Activated naive CD8-positive, alpha-beta T cell treated with anti-CD3 and anti-CD28 coated beads, Interleukin-2, amount 50 U/mL, for 24 hours (primary cell): ENCODE measurements around the gene SCARB1.
A peak's percentile ranks its signal among the peaks of the same experiment; 100 is the strongest.

Source experiments
- ATAC-seq: fragments of 150-1000 bp; cut with Tn5 transposase; one replicate; pipeline ENCODE4 v1.10.0; 2021
- DNase-seq: peaks from one replicate; pipeline ENCODE4 v3.0.0; 2021
- H3K27ac Mint-ChIP-seq: one replicate; pipeline ENCODE4 v1.8.0; 2021; ENCODE audit warnings: mild to moderate bottlenecking, mixed read lengths
- H3K27me3 Mint-ChIP-seq: one replicate; pipeline ENCODE4 v1.8.0; 2021; ENCODE audit warnings: mixed read lengths
- H3K36me3 Mint-ChIP-seq: one replicate; pipeline ENCODE4 v1.8.0; 2021; ENCODE audit warnings: low read depth, mixed read lengths
- H3K4me1 Mint-ChIP-seq: one replicate; pipeline ENCODE4 v1.8.0; 2021; ENCODE audit warnings: mixed read lengths
- H3K4me3 Mint-ChIP-seq: one replicate; pipeline ENCODE4 v1.8.0; 2021; ENCODE audit warnings: mild to moderate bottlenecking, moderate library complexity, mixed read lengths
- H3K9me3 Mint-ChIP-seq: one replicate; pipeline ENCODE4 v1.8.0; 2021; ENCODE audit warnings: mixed read lengths

The SCARB1 gene

GRCh38 chr12:124750787-124751471 lies 112.7 kb downstream of the SCARB1 start:
- Mint-ChIP-seq H3K27ac (no peak overlapping the region), H3K27me3 (peaks cover 48% of the 10 kb centered on the region), H3K36me3 (no peaks in the 10 kb centered on the region), H3K4me3 (no peak overlapping the region), H3K4me1 (peaks cover 28% of the 10 kb centered on the region), H3K9me3 (no peaks in the 10 kb centered on the region)
- DNase-seq: no peak
- no peak for ATAC-seq

GRCh38 chr12:124750149-124750656 lies 113.5 kb downstream of the SCARB1 start:
- Mint-ChIP-seq H3K4me3 (no peak overlapping the region), H3K27ac (no peak overlapping the region), H3K27me3 (peaks cover 52% of the 10 kb centered on the region), H3K4me1 (peaks cover 28% of the 10 kb centered on the region), H3K36me3 (no peaks in the 10 kb centered on the region), H3K9me3 (no peaks in the 10 kb centered on the region)
- ATAC-seq (no peak), DNase-seq (no peak)

GRCh38 chr12:124749725-124750124 lies 113.9 kb downstream of the SCARB1 start:
- Mint-ChIP-seq H3K27ac (no peak overlapping the region), H3K9me3 (no peaks in the 10 kb centered on the region), H3K4me1 (peaks cover 23% of the 10 kb centered on the region), H3K36me3 (no peaks in the 10 kb centered on the region), H3K27me3 (peaks cover 53% of the 10 kb centered on the region), H3K4me3 (no peak overlapping the region)
- ATAC-seq (no peak), DNase-seq (no peak)

- Mint-ChIP-seq H3K36me3 (no peaks in the 10 kb centered on the region), H3K9me3 (no peaks in the 10 kb centered on the region), H3K4me3 (no peak overlapping the region), H3K4me1 (peaks cover 23% of the 10 kb centered on the region), H3K27ac (no peak overlapping the region), H3K27me3 (peaks cover 49% of the 10 kb centered on the region)
- ATAC-seq (peak; percentile 65), DNase-seq (no peak)
Measured at GRCh38 chr12:124747426-124748161, 116.1 kb downstream of the SCARB1 start.

- no peak for ATAC-seq
- H3K4me1 Mint-ChIP-seq: peaks cover 23% of the 10 kb centered on the region
- H3K9me3 Mint-ChIP-seq: no peaks in the 10 kb centered on the region
- peaks cover 49% of the 10 kb centered on the region for H3K27me3 Mint-ChIP-seq
- H3K36me3 Mint-ChIP-seq: no peaks in the 10 kb centered on the region
- no peak for DNase-seq
- no peak overlapping the region for H3K4me3 Mint-ChIP-seq
- H3K27ac Mint-ChIP-seq: no peak overlapping the region
Measured at GRCh38 chr12:124746649-124747425, 116.8 kb downstream of the SCARB1 start.

GRCh38 chr12:124745891-124746570 lies 117.6 kb downstream of the SCARB1 start:
- H3K4me1 Mint-ChIP-seq: peaks cover 27% of the 10 kb centered on the region
- no peak overlapping the region for H3K27ac Mint-ChIP-seq
- peak; percentile 29 for DNase-seq
- no peak overlapping the region for H3K4me3 Mint-ChIP-seq
- ATAC-seq: no peak
- H3K36me3 Mint-ChIP-seq: no peaks in the 10 kb centered on the region
- H3K9me3 Mint-ChIP-seq: no peaks in the 10 kb centered on the region
- peaks cover 46% of the 10 kb centered on the region for H3K27me3 Mint-ChIP-seq

- ATAC-seq (no peak), DNase-seq (no peak)
- Mint-ChIP-seq H3K4me1 (peaks cover 32% of the 10 kb centered on the region), H3K4me3 (no peak overlapping the region), H3K36me3 (no peaks in the 10 kb centered on the region), H3K27me3 (peaks cover 41% of the 10 kb centered on the region), H3K27ac (no peak overlapping the region), H3K9me3 (no peaks in the 10 kb centered on the region)
Measured at GRCh38 chr12:124745465-124745890, 118.2 kb downstream of the SCARB1 start.

- no peak overlapping the region for H3K27ac Mint-ChIP-seq
- H3K4me1 Mint-ChIP-seq: peaks cover 38% of the 10 kb centered on the region
- H3K36me3 Mint-ChIP-seq: no peaks in the 10 kb centered on the region
- H3K4me3 Mint-ChIP-seq: no peak overlapping the region
- H3K27me3 Mint-ChIP-seq: peaks cover 39% of the 10 kb centered on the region
- DNase-seq: no peak
- no peak for ATAC-seq
- H3K9me3 Mint-ChIP-seq: no peaks in the 10 kb centered on the region
Measured at GRCh38 chr12:124744659-124745464, 118.8 kb downstream of the SCARB1 start.

- peaks cover 39% of the 10 kb centered on the region for H3K4me1 Mint-ChIP-seq
- H3K4me3 Mint-ChIP-seq: no peak overlapping the region
- H3K9me3 Mint-ChIP-seq: no peaks in the 10 kb centered on the region
- ATAC-seq (no peak), DNase-seq (no peak)
- peaks cover 39% of the 10 kb centered on the region for H3K27me3 Mint-ChIP-seq
- H3K36me3 Mint-ChIP-seq: no peaks in the 10 kb centered on the region
- no peak overlapping the region for H3K27ac Mint-ChIP-seq
Measured at GRCh38 chr12:124744273-124744640, 119.4 kb downstream of the SCARB1 start.

GRCh38 chr12:124743479-124744272 lies 120.0 kb downstream of the SCARB1 start:
- no peak overlapping the region for H3K27ac Mint-ChIP-seq
- no peak for ATAC-seq
- H3K4me3 Mint-ChIP-seq: no peak overlapping the region
- peaks cover 36% of the 10 kb centered on the region for H3K27me3 Mint-ChIP-seq
- no peaks in the 10 kb centered on the region for H3K9me3 Mint-ChIP-seq
- H3K36me3 Mint-ChIP-seq: no peaks in the 10 kb centered on the region
- DNase-seq: no peak
- peaks cover 45% of the 10 kb centered on the region for H3K4me1 Mint-ChIP-seq

- DNase-seq (no peak), ATAC-seq (no peak)
- no peak overlapping the region for H3K4me3 Mint-ChIP-seq
- peaks cover 31% of the 10 kb centered on the region for H3K27me3 Mint-ChIP-seq
- H3K4me1 Mint-ChIP-seq: peaks cover 50% of the 10 kb centered on the region
- no peak overlapping the region for H3K27ac Mint-ChIP-seq
- no peaks in the 10 kb centered on the region for H3K9me3 Mint-ChIP-seq
- H3K36me3 Mint-ChIP-seq: no peaks in the 10 kb centered on the region
Measured at GRCh38 chr12:124742678-124743077, 121.0 kb downstream of the SCARB1 start.

- H3K4me3 Mint-ChIP-seq: no peak overlapping the region
- H3K9me3 Mint-ChIP-seq: no peaks in the 10 kb centered on the region
- H3K27ac Mint-ChIP-seq: no peak overlapping the region
- no peaks in the 10 kb centered on the region for H3K36me3 Mint-ChIP-seq
- peaks cover 49% of the 10 kb centered on the region for H3K4me1 Mint-ChIP-seq
- DNase-seq (no peak), ATAC-seq (no peak)
- H3K27me3 Mint-ChIP-seq: peaks cover 29% of the 10 kb centered on the region
Measured at GRCh38 chr12:124742111-124742510, 121.6 kb downstream of the SCARB1 start.

- Mint-ChIP-seq H3K9me3 (no peaks in the 10 kb centered on the region), H3K4me3 (no peak overlapping the region), H3K27me3 (peaks cover 23% of the 10 kb centered on the region), H3K4me1 (peaks cover 50% of the 10 kb centered on the region), H3K27ac (no peak overlapping the region), H3K36me3 (no peaks in the 10 kb centered on the region)
- ATAC-seq: no peak
- DNase-seq: no peak
Measured at GRCh38 chr12:124741211-124741610, 122.5 kb downstream of the SCARB1 start.
